ENCODE data around the gene TMEM127. TPM values are rescaled to one million over a fixed set of nuclear protein-coding genes. Genes with fewer than 3 reads are reported as not detected.
"Not testable (repeated sequence)": the region's sequence is repeated elsewhere in the genome, so short reads cannot be mapped to it uniquely, and the experiment has no call there.

Gene TMEM127
- total RNA-seq, 1 donor from 2014 or later = 30.6 TPM

DNA sequence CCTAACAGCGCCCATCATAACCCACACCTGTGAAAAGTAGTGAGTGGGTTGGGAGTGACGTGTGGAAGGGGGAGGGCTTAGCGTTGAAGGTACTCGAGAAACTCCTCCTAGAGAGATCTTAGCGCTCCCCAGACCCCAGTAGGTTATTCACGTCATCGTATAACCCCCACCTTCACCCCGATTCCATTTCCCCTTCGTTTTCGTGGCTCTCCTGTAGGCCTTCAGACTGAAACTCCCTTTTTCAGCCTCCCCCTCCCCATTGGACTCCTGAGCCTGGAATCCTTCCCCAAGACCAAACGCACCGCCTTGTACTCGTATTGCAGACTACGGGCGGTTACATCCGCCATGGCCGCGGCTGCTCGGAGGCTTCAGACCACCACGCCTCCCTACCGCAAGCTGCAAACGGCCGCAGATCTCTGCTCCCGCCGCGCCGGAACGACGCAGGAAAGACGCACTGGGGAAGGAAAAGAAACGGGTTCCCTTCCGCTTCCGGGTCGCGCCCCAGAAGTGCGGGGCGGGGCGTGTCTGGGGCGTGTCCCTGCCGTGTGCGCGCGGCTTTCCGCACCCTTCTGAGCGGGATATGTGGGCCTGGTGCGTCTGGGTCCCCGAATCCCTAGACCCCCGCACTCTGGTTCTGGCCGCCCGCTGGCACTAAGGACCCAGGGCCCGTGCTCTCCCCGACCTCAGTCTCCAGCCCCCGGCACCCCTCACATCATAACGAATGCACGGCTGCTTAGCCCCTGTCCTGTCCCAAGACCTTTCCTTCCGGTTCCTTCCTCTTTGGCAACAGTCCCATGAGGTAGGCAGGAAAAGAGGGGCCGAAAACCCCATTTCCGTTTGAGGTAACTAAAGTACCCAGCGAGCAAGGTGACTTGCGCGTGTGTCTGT lies 39.5 kb upstream of the TMEM127 start, which contains the start of gene SNRNP200:
TSS of gene SNRNP200 (minus strand) at position 456 of the 888 bp plus-strand sequence. CDS start at position 347, 109 bp downstream.
- peak within 1 kb of the TSS; percentile 100 for H3K4me3 Mint-ChIP-seq
- H3K36me3 Mint-ChIP-seq (ENCODE audit: low read depth) = peaks cover 23% of the 10 kb centered on the region
- peaks cover 32% of the 10 kb centered on the region for H3K4me1 Mint-ChIP-seq
- H3K27ac Mint-ChIP-seq (ENCODE audit: unreplicated experiment) = peak within 1 kb of the TSS; percentile 100
- no peaks in the 10 kb centered on the region for H3K27me3 Mint-ChIP-seq (ENCODE audit: low read depth)
- H3K9me3 Mint-ChIP-seq = no peaks in the 10 kb centered on the region
- TF ChIP-seq, protein P1, sequence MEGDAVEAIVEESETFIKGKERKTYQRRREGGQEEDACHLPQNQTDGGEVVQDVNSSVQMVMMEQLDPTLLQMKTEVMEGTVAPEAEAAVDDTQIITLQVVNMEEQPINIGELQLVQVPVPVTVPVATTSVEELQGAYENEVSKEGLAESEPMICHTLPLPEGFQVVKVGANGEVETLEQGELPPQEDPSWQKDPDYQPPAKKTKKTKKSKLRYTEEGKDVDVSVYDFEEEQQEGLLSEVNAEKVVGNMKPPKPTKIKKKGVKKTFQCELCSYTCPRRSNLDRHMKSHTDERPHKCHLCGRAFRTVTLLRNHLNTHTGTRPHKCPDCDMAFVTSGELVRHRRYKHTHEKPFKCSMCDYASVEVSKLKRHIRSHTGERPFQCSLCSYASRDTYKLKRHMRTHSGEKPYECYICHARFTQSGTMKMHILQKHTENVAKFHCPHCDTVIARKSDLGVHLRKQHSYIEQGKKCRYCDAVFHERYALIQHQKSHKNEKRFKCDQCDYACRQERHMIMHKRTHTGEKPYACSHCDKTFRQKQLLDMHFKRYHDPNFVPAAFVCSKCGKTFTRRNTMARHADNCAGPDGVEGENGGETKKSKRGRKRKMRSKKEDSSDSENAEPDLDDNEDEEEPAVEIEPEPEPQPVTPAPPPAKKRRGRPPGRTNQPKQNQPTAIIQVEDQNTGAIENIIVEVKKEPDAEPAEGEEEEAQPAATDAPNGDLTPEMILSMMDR (conservative IDR thresholded peaks at IDR 0.05) = no peak
- peak; percentile 83 for DNase-seq (ENCODE audit: low read depth, low spot score)

DNA sequence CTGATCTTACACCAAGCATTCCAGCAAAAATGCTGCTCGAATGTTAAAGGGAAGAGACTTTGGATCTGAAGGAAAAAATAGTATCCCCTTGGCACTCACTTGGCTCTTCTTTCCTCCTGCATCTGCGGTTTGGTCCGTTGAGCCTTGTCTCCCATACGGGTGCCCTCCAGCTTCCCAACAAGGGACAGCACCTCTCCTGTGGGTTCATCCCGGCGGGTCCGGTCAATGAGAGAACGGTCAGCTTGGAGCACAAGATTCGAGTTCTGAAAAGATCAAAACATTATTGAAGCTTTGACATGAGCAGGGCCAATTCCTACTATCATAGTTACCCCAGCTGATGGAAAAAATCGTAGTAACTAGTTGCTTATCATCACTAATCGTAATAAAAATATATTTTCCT lies 38.8 kb upstream of the TMEM127 start:
- no peak for DNase-seq (ENCODE audit: low read depth, low spot score)
- TF ChIP-seq, protein P1 (conservative IDR thresholded peaks at IDR 0.05) = no peak
- Mint-ChIP-seq H3K9me3 (no peaks in the 10 kb centered on the region), H3K4me3 (peak overlapping the region; percentile 100), H3K4me1 (peaks cover 32% of the 10 kb centered on the region), H3K27ac (ENCODE audit: unreplicated experiment) (peak overlapping the region; percentile 100), H3K27me3 (ENCODE audit: low read depth) (no peaks in the 10 kb centered on the region), H3K36me3 (ENCODE audit: low read depth) (peaks cover 23% of the 10 kb centered on the region)

DNA sequence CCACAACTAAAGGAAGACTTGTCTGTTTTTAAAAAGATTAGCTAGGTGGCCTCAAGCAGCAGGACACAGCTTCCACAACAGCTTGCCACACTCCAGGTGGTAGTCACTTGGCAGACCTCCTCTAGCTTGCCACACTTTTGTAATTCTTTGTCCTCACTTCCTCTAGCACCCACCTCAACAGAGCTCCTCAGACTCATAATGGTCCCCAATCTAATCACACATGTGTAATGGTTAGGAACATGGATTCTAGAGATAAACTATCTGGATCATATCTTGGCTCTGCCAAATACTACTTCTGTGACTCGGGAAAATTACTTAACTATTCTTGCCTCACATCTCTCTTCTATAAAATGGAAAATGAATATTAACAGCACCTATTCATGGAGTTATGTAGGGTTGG lies 36.1 kb upstream of the TMEM127 start:
- DNase-seq (ENCODE audit: low read depth, low spot score) = no peak
- Mint-ChIP-seq H3K4me3 (peak overlapping the region; percentile 73), H3K27ac (ENCODE audit: unreplicated experiment) (no peak overlapping the region), H3K9me3 (no peaks in the 10 kb centered on the region), H3K4me1 (peaks cover 32% of the 10 kb centered on the region), H3K36me3 (ENCODE audit: low read depth) (peaks cover 32% of the 10 kb centered on the region), H3K27me3 (ENCODE audit: low read depth) (no peaks in the 10 kb centered on the region)
- TF ChIP-seq, protein P1 (conservative IDR thresholded peaks at IDR 0.05) = no peak

DNA sequence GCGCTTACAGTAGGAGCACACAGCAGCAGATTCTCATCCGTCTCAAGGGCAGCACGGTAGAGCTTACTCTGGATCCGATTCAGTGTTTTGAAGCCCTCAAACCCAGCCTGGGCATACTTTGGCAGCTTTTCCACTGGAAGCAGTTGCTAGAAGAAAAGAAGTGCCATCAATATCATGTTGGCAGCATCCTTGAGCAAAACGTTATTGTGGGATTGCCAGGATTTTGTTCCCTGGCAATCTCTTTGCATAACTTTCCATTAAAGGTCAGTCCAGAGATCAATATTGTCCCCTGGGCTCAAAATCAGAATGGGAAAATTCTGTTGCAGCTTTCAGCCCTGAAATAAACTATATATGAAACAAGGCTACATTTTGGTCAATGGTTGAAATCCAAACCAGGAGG lies 31.1 kb upstream of the TMEM127 start:
- Mint-ChIP-seq H3K27ac (ENCODE audit: unreplicated experiment) (no peak overlapping the region), H3K27me3 (ENCODE audit: low read depth) (no peaks in the 10 kb centered on the region), H3K36me3 (ENCODE audit: low read depth) (peaks cover 33% of the 10 kb centered on the region), H3K9me3 (no peaks in the 10 kb centered on the region), H3K4me3 (no peak overlapping the region), H3K4me1 (no peaks in the 10 kb centered on the region)
- no peak for DNase-seq (ENCODE audit: low read depth, low spot score)
- TF ChIP-seq, protein P1 (conservative IDR thresholded peaks at IDR 0.05) = no peak

DNA sequence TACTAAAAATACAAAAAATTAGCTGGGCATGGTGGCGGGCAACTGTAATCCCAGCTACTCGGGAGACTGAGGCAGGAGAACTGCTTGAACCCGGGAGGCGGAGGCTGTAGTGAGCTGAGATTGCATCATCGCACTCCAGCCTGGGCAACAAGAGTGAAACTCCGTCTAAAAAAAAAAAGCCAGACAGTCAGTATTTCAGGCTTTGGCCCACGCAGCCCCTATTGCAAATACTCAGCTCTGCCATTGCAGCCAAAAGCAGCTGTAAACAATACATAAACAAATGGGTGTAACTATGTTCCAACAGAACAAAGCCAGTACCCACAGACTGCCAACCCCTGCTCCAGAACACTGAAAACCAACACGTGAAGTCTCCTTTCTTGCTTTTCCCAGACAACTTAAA lies 28.5 kb upstream of the TMEM127 start:
- not testable (repeated sequence) for H3K27ac Mint-ChIP-seq (ENCODE audit: unreplicated experiment); H3K27me3 Mint-ChIP-seq (ENCODE audit: low read depth); H3K4me1 Mint-ChIP-seq; DNase-seq (ENCODE audit: low read depth, low spot score); H3K4me3 Mint-ChIP-seq; H3K9me3 Mint-ChIP-seq
- peaks cover 31% of the 10 kb centered on the region for H3K36me3 Mint-ChIP-seq (ENCODE audit: low read depth)

DNA sequence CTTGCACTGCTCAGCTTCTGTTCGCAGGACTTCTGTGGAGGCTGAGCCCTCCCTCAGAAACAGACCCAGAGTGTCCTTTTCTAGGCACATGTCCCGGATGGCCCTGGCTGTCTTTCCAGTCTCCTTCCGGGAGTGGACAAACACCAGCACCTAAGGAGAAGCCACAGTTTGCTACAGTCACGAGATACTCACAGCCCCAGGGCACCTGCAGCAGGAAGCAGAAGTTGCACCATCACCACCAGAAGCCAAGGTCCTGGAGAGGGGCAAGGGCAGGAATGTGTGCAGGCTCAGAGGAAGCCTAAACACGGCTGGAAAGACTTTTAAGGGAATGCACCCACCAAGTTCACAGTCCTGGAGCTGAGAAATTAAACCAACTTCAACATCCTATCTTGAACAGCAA lies 26.0 kb upstream of the TMEM127 start:
- Mint-ChIP-seq H3K4me3 (no peak overlapping the region), H3K27ac (ENCODE audit: unreplicated experiment) (no peak overlapping the region), H3K36me3 (ENCODE audit: low read depth) (peaks cover 35% of the 10 kb centered on the region), H3K4me1 (no peaks in the 10 kb centered on the region), H3K9me3 (no peaks in the 10 kb centered on the region), H3K27me3 (ENCODE audit: low read depth) (no peaks in the 10 kb centered on the region)
- no peak for DNase-seq (ENCODE audit: low read depth, low spot score)
- TF ChIP-seq, protein P1 (conservative IDR thresholded peaks at IDR 0.05) = no peak
